ENCODE measurements around the gene APBB1IP. TPM values are rescaled to one million over a fixed set of nuclear protein-coding genes. Genes with fewer than 3 reads are reported as not detected.

Gene APBB1IP
- total and polyA plus RNA-seq, 12 donors, result 0.60 to 16.1 (median 7.8) TPM

- no peaks in the 10 kb centered on the region for H3K36me3 ChIP-seq (replicated peaks in 1 of 2)
- no peak overlapping the region for H3K27ac ChIP-seq
- 27 to 36% (median 33%) methylated on average over 5 of the region's 5 CpGs for WGBS, 4 donors
- no peak for TF ChIP-seq POLR2A (IDR thresholded peaks at IDR 0.05)
- no peak for TF ChIP-seq CTCF (IDR thresholded peaks at IDR 0.05)
- no peaks in the 10 kb centered on the region for H3K27me3 ChIP-seq
- DNase-seq, result no peak
- H3K4me1 ChIP-seq (replicated peaks in 1 of 2), result no peaks in the 10 kb centered on the region
- no peaks in the 10 kb centered on the region for H3K9me3 ChIP-seq (replicated peaks in 1 of 3)
- no peak overlapping the region for H3K4me3 ChIP-seq
- intact Hi-C loops (cut with DNase I), result no loop called here
Measured at GRCh38 chr10:26540601-26541000, 102.5 kb downstream of the APBB1IP start.

GRCh38 chr10:26543567-26544306 lies 105.6 kb downstream of the APBB1IP start:
- H3K4me1 ChIP-seq (replicated peaks in 1 of 2), result no peaks in the 10 kb centered on the region
- no peaks in the 10 kb centered on the region for H3K9me3 ChIP-seq (replicated peaks in 1 of 3)
- intact Hi-C loops (cut with DNase I), result no loop called here
- TF ChIP-seq POLR2A (IDR thresholded peaks at IDR 0.05) (no peak), CTCF (IDR thresholded peaks at IDR 0.05) (no peak)
- no peak for DNase-seq
- no peaks in the 10 kb centered on the region for H3K36me3 ChIP-seq (replicated peaks in 1 of 2)
- H3K27ac ChIP-seq, result no peak overlapping the region
- no peak overlapping the region for H3K4me3 ChIP-seq
- H3K27me3 ChIP-seq, result no peaks in the 10 kb centered on the region
- WGBS, 4 donors, result 69 to 82% (median 76%) methylated on average over 7 of the region's 7 CpGs

- no peaks in the 10 kb centered on the region for H3K4me1 ChIP-seq (replicated peaks in 1 of 2)
- H3K27ac ChIP-seq, result no peak overlapping the region
- peaks cover 0 to 5% (median 0%) of the 10 kb centered on the region in 3 donors for H3K9me3 ChIP-seq (replicated peaks in 1 of 3)
- H3K36me3 ChIP-seq (replicated peaks in 1 of 2), result no peaks in the 10 kb centered on the region
- H3K4me3 ChIP-seq, result no peak overlapping the region
- TF ChIP-seq POLR2A (IDR thresholded peaks at IDR 0.05) (no peak), CTCF (IDR thresholded peaks at IDR 0.05) (no peak)
- no peaks in the 10 kb centered on the region for H3K27me3 ChIP-seq
- intact Hi-C loops (cut with DNase I), result no loop called here
- DNase-seq, result no peak
Measured at GRCh38 chr10:26544932-26545331, 106.8 kb downstream of the APBB1IP start.

GRCh38 chr10:26550774-26551526 lies 112.8 kb downstream of the APBB1IP start:
- 82 to 88% (median 85%) methylated on average over 13 to 15 of the region's 15 CpGs for WGBS, 4 donors
- Histone ChIP-seq H3K9me3 (replicated peaks in 1 of 3) (peaks cover 0 to 10% (median 6%) of the 10 kb centered on the region in 3 donors), H3K27ac (no peak overlapping the region), H3K27me3 (no peaks in the 10 kb centered on the region), H3K4me1 (replicated peaks in 1 of 2) (no peaks in the 10 kb centered on the region), H3K4me3 (no peak overlapping the region), H3K36me3 (replicated peaks in 1 of 2) (no peaks in the 10 kb centered on the region)
- intact Hi-C loops (cut with DNase I), result loop anchor here (10.0 kb wide), 2 partner anchors 216 to 676 kb away; no protein-coding TSS in a partner anchor
- TF ChIP-seq POLR2A (IDR thresholded peaks at IDR 0.05) (no peak), CTCF (IDR thresholded peaks at IDR 0.05) (no peak)
- no peak for DNase-seq
